ENCODE results near the gene FOXF1. TPM values are rescaled to one million over a fixed set of nuclear protein-coding genes. Genes with fewer than 3 reads are reported as not detected.

FOXF1 gene
- total and polyA plus RNA-seq, 2 of the 13 experiments (the other 11 are each of a cell fraction or from before 2014, with no cell fraction given), result not detected

DNA sequence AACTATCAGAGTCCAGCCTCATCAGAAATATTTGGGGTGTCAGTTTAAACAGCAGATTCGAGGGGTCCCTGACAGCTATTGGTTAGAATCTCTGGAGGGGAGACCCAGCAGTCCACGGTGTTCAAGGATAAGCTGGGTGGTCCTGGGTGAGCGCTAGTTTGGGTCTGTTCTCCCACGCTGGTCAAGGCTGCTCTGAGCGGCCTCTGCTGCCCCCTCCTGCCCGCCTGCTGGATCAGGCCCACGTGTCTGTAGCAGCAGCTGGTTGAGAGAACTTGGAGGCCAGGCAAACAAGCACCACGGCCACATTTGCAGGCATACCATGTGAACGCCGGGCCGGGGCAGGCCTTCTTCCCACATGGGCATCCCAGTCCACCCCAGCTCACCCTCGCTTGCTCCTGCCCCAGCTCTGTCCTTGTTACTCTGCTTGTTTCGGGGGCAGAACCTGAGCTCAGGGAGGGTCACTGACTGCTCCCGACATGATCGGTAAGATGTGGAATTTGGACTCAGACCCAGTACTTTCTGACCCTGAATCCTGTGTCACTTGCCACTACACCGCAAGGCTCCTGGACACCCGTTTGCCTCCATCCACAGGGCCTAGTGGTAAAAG is 7.4 kb downstream of the FOXF1 start (continued):
- TF ChIP-seq ZNF550 (CRISPR knock-in tag; IDR thresholded peaks at IDR 0.05; ENCODE audit: borderline replicate concordance), result no peak
- no peak for TF ChIP-seq ZKSCAN5 (CRISPR knock-in tag; IDR thresholded peaks at IDR 0.05)
- TF ChIP-seq ELF1 (CRISPR knock-in tag; IDR thresholded peaks at IDR 0.05), result no peak
- TF ChIP-seq ERF (CRISPR knock-in tag; IDR thresholded peaks at IDR 0.05), result no peak
- TF ChIP-seq ZNF598 (CRISPR knock-in tag; IDR thresholded peaks at IDR 0.05; ENCODE audit: borderline replicate concordance), result 0 out of 2 replicates have a peak, but pooled peaks have one; percentile 40
- no peak for TF ChIP-seq ARNT (IDR thresholded peaks at IDR 0.05)
- TF ChIP-seq ZNF577 (CRISPR knock-in tag; IDR thresholded peaks at IDR 0.05; ENCODE audit: borderline replicate concordance, low read depth), result no peak
- no peak for TF ChIP-seq NKX3-1 (CRISPR knock-in tag; IDR thresholded peaks at IDR 0.05)
- TF ChIP-seq ZNF780A (CRISPR knock-in tag; IDR thresholded peaks at IDR 0.05), result no peak
- no peak for TF ChIP-seq PRMT3 (CRISPR knock-in tag; IDR thresholded peaks at IDR 0.05; ENCODE audit: borderline replicate concordance, low read depth)
- TF ChIP-seq KDM6A (CRISPR knock-in tag; IDR thresholded peaks at IDR 0.05; ENCODE audit: low read depth), result no peak
- no peak for TF ChIP-seq GFI1 (CRISPR knock-in tag; IDR thresholded peaks at IDR 0.05; ENCODE audit: borderline replicate concordance)
- TF ChIP-seq ZC3H13 (CRISPR knock-in tag; IDR thresholded peaks at IDR 0.05), result 0 out of 2 replicates have a peak, but pooled peaks have one; percentile 27
- TF ChIP-seq ZNF446 (CRISPR knock-in tag; IDR thresholded peaks at IDR 0.05), result no peak
- TF ChIP-seq NRL (CRISPR knock-in tag; IDR thresholded peaks at IDR 0.05; ENCODE audit: borderline replicate concordance), result no peak
- TF ChIP-seq MYC (CRISPR knock-in tag; IDR thresholded peaks at IDR 0.05; ENCODE audit: borderline replicate concordance), result peak; percentile 89
- TF ChIP-seq ONECUT2 (CRISPR knock-in tag; IDR thresholded peaks at IDR 0.05), result no peak
- no peak for TF ChIP-seq ZNF138 (CRISPR knock-in tag; IDR thresholded peaks at IDR 0.05; ENCODE audit: low read depth)
- TF ChIP-seq ZNF549 (CRISPR knock-in tag; IDR thresholded peaks at IDR 0.05), result no peak
- no peak for TF ChIP-seq ZNF317 (CRISPR knock-in tag; IDR thresholded peaks at IDR 0.05)
- no peak for TF ChIP-seq TOPORS (CRISPR knock-in tag; IDR thresholded peaks at IDR 0.05)
- TF ChIP-seq SRSF4 (IDR thresholded peaks at IDR 0.05; ENCODE audit: low read depth, low read length, poor library complexity, severe bottlenecking), result no peak
- no peak for TF ChIP-seq NAIF1 (CRISPR knock-in tag; IDR thresholded peaks at IDR 0.05; ENCODE audit: borderline replicate concordance)
- TF ChIP-seq EED (CRISPR knock-in tag; IDR thresholded peaks at IDR 0.05), result no peak
- no peak for TF ChIP-seq ZNF12 (CRISPR knock-in tag; IDR thresholded peaks at IDR 0.05)
- TF ChIP-seq SMAD9 (CRISPR knock-in tag; IDR thresholded peaks at IDR 0.05), result no peak
- TF ChIP-seq TBX3 (IDR thresholded peaks at IDR 0.05; ENCODE audit: borderline replicate concordance), result no peak
- TF ChIP-seq, protein P1, sequence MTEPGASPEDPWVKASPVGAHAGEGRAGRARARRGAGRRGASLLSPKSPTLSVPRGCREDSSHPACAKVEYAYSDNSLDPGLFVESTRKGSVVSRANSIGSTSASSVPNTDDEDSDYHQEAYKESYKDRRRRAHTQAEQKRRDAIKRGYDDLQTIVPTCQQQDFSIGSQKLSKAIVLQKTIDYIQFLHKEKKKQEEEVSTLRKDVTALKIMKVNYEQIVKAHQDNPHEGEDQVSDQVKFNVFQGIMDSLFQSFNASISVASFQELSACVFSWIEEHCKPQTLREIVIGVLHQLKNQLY (CRISPR knock-in tag; IDR thresholded peaks at IDR 0.05), result no peak
- TF ChIP-seq ZNF687 (CRISPR knock-in tag; IDR thresholded peaks at IDR 0.05), result peak; percentile 49
- TF ChIP-seq SMYD3 (CRISPR knock-in tag; IDR thresholded peaks at IDR 0.05), result no peak

Data from HepG2 (cell line).